ENCODE results near the gene NFIB.

GRCh38 chr9:14139287-14139686 lies 174.7 kb downstream of the NFIB start:
- TF ChIP-seq CTCF (IDR thresholded peaks at IDR 0.05) (no peak), POLR2A (IDR thresholded peaks at IDR 0.05) (no peak)
